SK-N-SH treated with all-trans-retinoic acid at 6 μM for 48 hours (cell line): ENCODE measurements around the gene SLC35F3.

Experiments
- ATAC-seq: fragments of 200-7000 bp; cut with Tn5 transposase; 3 replicates; pipeline ENCODE4 v1.9.1; 2020; ENCODE audit warnings: mild to moderate bottlenecking, moderate library complexity
- BACH2 ChIP-seq: fragments of 250-450 bp; sonication (Bioruptor Pico); IDR thresholded peaks from 2 replicates; pipeline ENCODE4 v1.9.0; 2021; ENCODE audit warnings: mild to moderate bottlenecking, borderline replicate concordance
- CREB5 ChIP-seq: fragments of 250-450 bp; sonication (Bioruptor Pico); IDR thresholded peaks from 2 replicates; pipeline ENCODE4 v1.5.1; 2020; ENCODE audit warnings: low read depth, mild to moderate bottlenecking, moderate library complexity
- CSDC2 ChIP-seq: fragments of 250-450 bp; sonication (Bioruptor Pico); IDR thresholded peaks from 2 replicates; pipeline ENCODE4 v1.5.0; 2020; ENCODE audit warnings: mild to moderate bottlenecking, moderate library complexity
- CSRNP3 ChIP-seq: fragments of 250-450 bp; sonication (Bioruptor Pico); IDR thresholded peaks from 2 replicates; pipeline ENCODE4 v1.5.1; 2021; ENCODE audit warnings: mild to moderate bottlenecking, moderate library complexity
- ESRRG ChIP-seq: fragments of 250-450 bp; sonication (Bioruptor Pico); IDR thresholded peaks from 2 replicates; pipeline ENCODE4 v1.6.1; 2021; ENCODE audit warnings: mild to moderate bottlenecking
- OSR1 ChIP-seq: fragments of 250-450 bp; sonication (Bioruptor Pico); IDR thresholded peaks from 2 replicates; pipeline ENCODE4 v1.8.0; 2022; ENCODE audit warnings: moderate library complexity, mild to moderate bottlenecking, inconsistent platforms
- PATZ1 ChIP-seq: fragments of 250-450 bp; sonication (Bioruptor Pico); IDR thresholded peaks from 2 replicates; pipeline ENCODE4 v1.8.0; 2020; ENCODE audit warnings: mild to moderate bottlenecking, moderate library complexity, borderline replicate concordance
- POU6F1 ChIP-seq: fragments of 250-450 bp; sonication (Bioruptor Pico); IDR thresholded peaks from 2 replicates; pipeline ENCODE4 v1.8.0; 2021; ENCODE audit warnings: low read depth, mild to moderate bottlenecking, moderate library complexity, borderline replicate concordance
- PPARA ChIP-seq: fragments of 250-450 bp; sonication (Bioruptor Pico); IDR thresholded peaks from 2 replicates; pipeline ENCODE4 v1.5.0; 2020; ENCODE audit warnings: mild to moderate bottlenecking, borderline replicate concordance
- RARB ChIP-seq: fragments of 250-450 bp; sonication (Bioruptor Pico); IDR thresholded peaks from 2 replicates; pipeline ENCODE4 v1.8.0; 2021; ENCODE audit warnings: mild to moderate bottlenecking, moderate library complexity
- SNAI2 ChIP-seq: fragments of 250-450 bp; sonication (Bioruptor Pico); IDR thresholded peaks from 2 replicates; pipeline ENCODE4 v1.5.0; 2020; ENCODE audit warnings: mild to moderate bottlenecking, moderate library complexity
- TCF4 ChIP-seq: fragments of 250-450 bp; sonication (Bioruptor Pico); IDR thresholded peaks from 2 replicates; pipeline ENCODE4 v1.8.0; 2021; ENCODE audit warnings: mild to moderate bottlenecking, moderate library complexity, borderline replicate concordance
- TOX ChIP-seq: fragments of 250-450 bp; sonication (Bioruptor Pico); IDR thresholded peaks from 2 replicates; pipeline ENCODE4 v1.8.0; 2021; ENCODE audit warnings: mild to moderate bottlenecking, moderate library complexity, borderline replicate concordance
- TSHZ2 ChIP-seq: fragments of 250-450 bp; sonication (Bioruptor Pico); IDR thresholded peaks from 2 replicates; pipeline ENCODE4 v1.5.0; 2020; ENCODE audit warnings: mild to moderate bottlenecking, moderate library complexity
- ZC3H10 ChIP-seq: fragments of 250-450 bp; sonication (Bioruptor Pico); IDR thresholded peaks from 2 replicates; pipeline ENCODE4 v1.5.1; 2021; ENCODE audit warnings: mild to moderate bottlenecking, moderate library complexity
- ZFP3 ChIP-seq: fragments of 250-450 bp; sonication (Bioruptor Pico); IDR thresholded peaks from 2 replicates; pipeline ENCODE4 v1.5.0; 2020; ENCODE audit warnings: mild to moderate bottlenecking, moderate library complexity
- ZFP30 ChIP-seq: fragments of 450-650 bp; formaldehyde crosslinking; IDR thresholded peaks from 2 replicates; pipeline ENCODE4 v1.5.0; 2022; ENCODE audit warnings: mild to moderate bottlenecking, moderate library complexity
- ZNF565 ChIP-seq: fragments of 450-650 bp; formaldehyde crosslinking; conservative IDR thresholded peaks from 2 replicates; pipeline ENCODE4 v1.5.0; 2020; ENCODE audit warnings: low read depth, mild to moderate bottlenecking, moderate library complexity
- ZNF70 ChIP-seq: fragments of 450-650 bp; formaldehyde crosslinking; IDR thresholded peaks from 2 replicates; pipeline ENCODE4 v1.5.0; 2020; ENCODE audit warnings: mild to moderate bottlenecking, moderate library complexity
- ZNF8 ChIP-seq: fragments of 450-650 bp; formaldehyde crosslinking; IDR thresholded peaks from 2 replicates; pipeline ENCODE4 v1.5.0; 2020; ENCODE audit warnings: mild to moderate bottlenecking, moderate library complexity

Gene SLC35F3

GRCh38 chr1:233933339-233933738 is 28.9 kb downstream of the SLC35F3 start:
- no peak for ATAC-seq
- TF ChIP-seq OSR1 (no peak), TCF4 (CRISPR knock-in tag) (no peak), TSHZ2 (CRISPR knock-in tag) (no peak), ZFP30 (CRISPR knock-in tag) (no peak), PATZ1 (CRISPR knock-in tag) (no peak), TOX (no peak), ZC3H10 (CRISPR knock-in tag) (no peak), POU6F1 (CRISPR knock-in tag) (no peak), PPARA (CRISPR knock-in tag) (no peak), CSRNP3 (no peak), ESRRG (CRISPR knock-in tag) (no peak), ZFP3 (CRISPR knock-in tag) (no peak), ZNF565 (CRISPR knock-in tag) (no peak), CREB5 (CRISPR knock-in tag) (no peak)

- no peak for ATAC-seq
- TF ChIP-seq BACH2 (CRISPR knock-in tag) (no peak), TCF4 (CRISPR knock-in tag) (no peak), CSDC2 (no peak), CREB5 (CRISPR knock-in tag) (no peak), ZFP3 (CRISPR knock-in tag) (no peak), OSR1 (no peak), TSHZ2 (CRISPR knock-in tag) (no peak), RARB (no peak), PPARA (CRISPR knock-in tag) (no peak), ZNF8 (no peak), SNAI2 (CRISPR knock-in tag) (no peak), TOX (no peak), ZNF70 (CRISPR knock-in tag) (no peak), ZNF565 (CRISPR knock-in tag) (no peak), ZC3H10 (CRISPR knock-in tag) (no peak), CSRNP3 (no peak)
Observed at GRCh38 chr1:233935297-233935868, 30.9 kb downstream of the SLC35F3 start.
